Measurements from ENCODE around the gene IL4I1.

IL4I1 gene

DNA sequence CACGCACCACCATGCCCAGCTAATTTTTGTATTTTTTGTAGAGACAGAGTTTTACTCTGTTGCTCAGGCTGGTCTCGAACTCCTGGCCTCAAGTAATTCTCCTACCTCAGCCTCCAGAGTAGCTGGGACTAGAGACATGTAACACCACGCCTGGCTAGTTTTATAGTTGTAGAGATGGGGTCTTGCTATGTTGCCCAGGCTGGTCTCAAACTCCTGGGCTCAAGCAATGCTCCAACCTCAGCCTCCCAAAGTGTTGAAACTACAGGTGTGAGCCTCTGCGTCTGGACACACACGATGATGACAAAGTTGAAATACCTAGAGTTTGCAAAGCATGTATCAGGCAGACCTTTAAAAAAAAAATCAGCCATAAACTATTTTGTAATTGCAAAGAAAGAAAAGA, 50.3 kb downstream of the IL4I1 start:
- H3K9ac ChIP-seq (ENCODE audit: low read length): no peak overlapping the region
- H3K18ac ChIP-seq (ENCODE audit: low read length): no peak overlapping the region
- H4K8ac ChIP-seq (ENCODE audit: low read depth, low read length): no peak overlapping the region
- H3K56ac ChIP-seq (ENCODE audit: low read length): no peak overlapping the region
- H2BK5ac ChIP-seq (ENCODE audit: low read length): no peak overlapping the region
- no peak overlapping the region for H3K4me2 ChIP-seq (ENCODE audit: low read length)
- no peak overlapping the region for H2BK120ac ChIP-seq (ENCODE audit: low read depth, low read length)
- H3K79me2 ChIP-seq (ENCODE audit: control insufficient read depth, insufficient read depth, low read length): no peaks in the 10 kb centered on the region
- no peaks in the 10 kb centered on the region for H3K36me3 ChIP-seq (ENCODE audit: control insufficient read depth, insufficient read depth, low read length)
- H2AK5ac ChIP-seq (ENCODE audit: low read length): no peak overlapping the region
- WGBS (ENCODE audit: extremely low coverage, insufficient coverage, low lambda C conversion rate): no CpG with 5 or more reads among the region's 5 CpGs
- no peak overlapping the region for H4K5ac ChIP-seq (ENCODE audit: low read length)
- H3K79me1 ChIP-seq (ENCODE audit: low read length): peaks cover 5% of the 10 kb centered on the region
- no peak overlapping the region for H3K27ac ChIP-seq (ENCODE audit: low read depth, low read length)
- no peak overlapping the region for H3K4ac ChIP-seq (ENCODE audit: low read depth, low read length)
- no peaks in the 10 kb centered on the region for H3K4me1 ChIP-seq (ENCODE audit: control insufficient read depth, low read depth, low read length)
- H3K27me3 ChIP-seq (ENCODE audit: insufficient read depth, low read length, poor library complexity): no peaks in the 10 kb centered on the region
- no peak overlapping the region for H2BK15ac ChIP-seq (replicated peaks; ENCODE audit: low read depth)
- H3K23ac ChIP-seq (ENCODE audit: low read length): no peak overlapping the region
- no peak overlapping the region for H3K4me3 ChIP-seq (ENCODE audit: low read length)
- DNase-seq: no peak

DNA sequence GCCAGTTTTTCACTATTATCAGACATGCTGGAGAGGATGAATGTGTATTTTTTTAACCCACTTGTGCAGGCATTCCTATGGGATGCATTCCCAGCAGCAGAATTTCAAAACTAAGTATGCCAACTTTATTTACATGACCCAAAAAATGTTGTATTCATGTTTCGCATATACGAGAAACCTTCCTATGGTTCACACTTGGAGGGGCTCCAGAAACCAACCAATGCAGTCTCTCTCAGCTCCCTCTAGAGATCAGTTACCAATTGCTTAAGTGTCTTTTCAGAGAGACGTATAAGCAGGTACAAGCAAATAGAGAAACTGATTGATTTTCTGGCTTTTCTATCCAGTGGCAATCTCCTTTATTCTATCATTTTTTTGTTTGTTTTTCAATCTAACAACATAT, 51.3 kb downstream of the IL4I1 start:
- Histone ChIP-seq H4K5ac (ENCODE audit: low read length) (no peak overlapping the region), H3K27me3 (ENCODE audit: insufficient read depth, low read length, poor library complexity) (no peaks in the 10 kb centered on the region), H2AK5ac (ENCODE audit: low read length) (no peak overlapping the region), H3K79me2 (ENCODE audit: control insufficient read depth, insufficient read depth, low read length) (no peaks in the 10 kb centered on the region), H3K23ac (ENCODE audit: low read length) (no peak overlapping the region), H3K4ac (ENCODE audit: low read depth, low read length) (no peak overlapping the region), H2BK15ac (replicated peaks; ENCODE audit: low read depth) (no peak overlapping the region), H2BK5ac (ENCODE audit: low read length) (no peak overlapping the region), H4K8ac (ENCODE audit: low read depth, low read length) (no peak overlapping the region), H3K79me1 (ENCODE audit: low read length) (peaks cover 5% of the 10 kb centered on the region), H3K4me2 (ENCODE audit: low read length) (no peak overlapping the region), H2BK120ac (ENCODE audit: low read depth, low read length) (no peak overlapping the region), H3K9ac (ENCODE audit: low read length) (no peak overlapping the region), H3K4me3 (ENCODE audit: low read length) (no peak overlapping the region), H3K18ac (ENCODE audit: low read length) (no peak overlapping the region), H3K56ac (ENCODE audit: low read length) (no peak overlapping the region), H3K4me1 (ENCODE audit: control insufficient read depth, low read depth, low read length) (no peaks in the 10 kb centered on the region), H3K36me3 (ENCODE audit: control insufficient read depth, insufficient read depth, low read length) (no peaks in the 10 kb centered on the region), H3K27ac (ENCODE audit: low read depth, low read length) (no peak overlapping the region)
- DNase-seq: no peak
- no CpG with 5 or more reads among the region's 3 CpGs for WGBS (ENCODE audit: extremely low coverage, insufficient coverage, low lambda C conversion rate)

DNA sequence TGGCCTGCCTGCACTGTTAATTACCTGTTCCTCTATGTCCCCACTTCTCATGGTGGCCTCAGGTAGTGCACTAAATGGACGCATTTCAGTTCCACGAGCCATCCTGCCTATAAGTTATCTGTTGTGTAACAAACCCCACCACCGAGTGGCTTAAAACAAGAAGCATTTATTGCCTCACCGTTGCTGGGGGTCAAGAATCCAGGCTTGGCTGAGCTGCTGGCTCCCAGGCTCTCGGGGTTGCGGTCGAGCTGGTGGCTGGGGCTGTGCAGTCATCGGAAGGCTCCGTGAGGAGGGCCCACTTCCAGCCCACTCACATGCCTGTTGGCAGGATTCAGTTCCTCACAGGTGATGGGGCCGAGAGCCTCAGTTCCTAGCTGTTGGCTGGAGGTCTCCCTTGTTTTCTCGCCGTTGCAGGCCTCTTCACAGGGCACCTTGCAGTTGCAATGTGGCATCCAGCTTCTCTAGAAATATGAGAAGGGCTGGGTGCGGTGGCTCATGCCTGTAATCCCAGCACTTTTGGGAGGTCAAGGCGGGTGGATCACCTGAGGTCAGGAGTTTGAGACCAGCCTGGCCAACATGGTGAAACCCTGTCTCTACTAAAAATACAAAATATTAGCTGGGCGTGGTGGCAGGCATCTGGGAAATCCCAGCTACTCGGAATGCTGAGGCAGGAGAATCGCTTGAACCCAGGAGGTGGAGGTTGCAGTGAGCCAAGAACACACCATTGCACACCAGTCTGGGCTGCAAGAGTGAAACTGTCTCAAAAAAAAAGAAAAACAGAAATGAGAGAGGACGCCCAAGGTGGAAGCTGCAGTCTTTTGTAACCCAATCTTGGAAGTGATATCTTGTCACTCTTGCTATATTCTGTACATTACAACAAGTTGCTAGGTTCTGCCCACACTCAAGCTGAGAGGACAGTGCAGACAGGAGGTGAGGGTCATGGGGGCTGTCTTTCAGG, 52.3 kb downstream of the IL4I1 start:
- H3K4me3 ChIP-seq (ENCODE audit: low read length): no peak overlapping the region
- H3K23ac ChIP-seq (ENCODE audit: low read length): no peak overlapping the region
- no peak overlapping the region for H2AK5ac ChIP-seq (ENCODE audit: low read length)
- no peak overlapping the region for H4K8ac ChIP-seq (ENCODE audit: low read depth, low read length)
- no peak overlapping the region for H3K27ac ChIP-seq (ENCODE audit: low read depth, low read length)
- no peak overlapping the region for H3K4ac ChIP-seq (ENCODE audit: low read depth, low read length)
- H3K36me3 ChIP-seq (ENCODE audit: control insufficient read depth, insufficient read depth, low read length): no peaks in the 10 kb centered on the region
- no peak overlapping the region for H3K9ac ChIP-seq (ENCODE audit: low read length)
- no peaks in the 10 kb centered on the region for H3K4me1 ChIP-seq (ENCODE audit: control insufficient read depth, low read depth, low read length)
- H3K27me3 ChIP-seq (ENCODE audit: insufficient read depth, low read length, poor library complexity): no peaks in the 10 kb centered on the region
- no peak overlapping the region for H3K18ac ChIP-seq (ENCODE audit: low read length)
- no peak overlapping the region for H2BK120ac ChIP-seq (ENCODE audit: low read depth, low read length)
- no peak overlapping the region for H2BK15ac ChIP-seq (replicated peaks; ENCODE audit: low read depth)
- no peak overlapping the region for H3K4me2 ChIP-seq (ENCODE audit: low read length)
- H2BK5ac ChIP-seq (ENCODE audit: low read length): no peak overlapping the region
- no peak overlapping the region for H4K5ac ChIP-seq (ENCODE audit: low read length)
- WGBS (ENCODE audit: extremely low coverage, insufficient coverage, low lambda C conversion rate): no CpG with 5 or more reads among the region's 18 CpGs
- no peak for DNase-seq
- no peak overlapping the region for H3K56ac ChIP-seq (ENCODE audit: low read length)
- H3K79me2 ChIP-seq (ENCODE audit: control insufficient read depth, insufficient read depth, low read length): no peaks in the 10 kb centered on the region
- peaks cover 1% of the 10 kb centered on the region for H3K79me1 ChIP-seq (ENCODE audit: low read length)

GRCh38 chr19:49843265-49843664, 53.4 kb downstream of the IL4I1 start:
- Histone ChIP-seq H3K4me2 (ENCODE audit: low read length) (no peak overlapping the region), H3K23ac (ENCODE audit: low read length) (no peak overlapping the region), H2BK120ac (ENCODE audit: low read depth, low read length) (no peak overlapping the region), H3K79me2 (ENCODE audit: control insufficient read depth, insufficient read depth, low read length) (no peaks in the 10 kb centered on the region), H2BK15ac (replicated peaks; ENCODE audit: low read depth) (no peak overlapping the region), H3K36me3 (ENCODE audit: control insufficient read depth, insufficient read depth, low read length) (no peaks in the 10 kb centered on the region), H4K8ac (ENCODE audit: low read depth, low read length) (no peak overlapping the region), H2AK5ac (ENCODE audit: low read length) (no peak overlapping the region), H3K4ac (ENCODE audit: low read depth, low read length) (no peak overlapping the region), H2BK5ac (ENCODE audit: low read length) (no peak overlapping the region), H3K27me3 (ENCODE audit: insufficient read depth, low read length, poor library complexity) (no peaks in the 10 kb centered on the region), H3K9ac (ENCODE audit: low read length) (no peak overlapping the region), H3K4me1 (ENCODE audit: control insufficient read depth, low read depth, low read length) (no peaks in the 10 kb centered on the region), H3K27ac (ENCODE audit: low read depth, low read length) (no peak overlapping the region), H3K18ac (ENCODE audit: low read length) (no peak overlapping the region), H3K79me1 (ENCODE audit: low read length) (no peaks in the 10 kb centered on the region), H4K5ac (ENCODE audit: low read length) (no peak overlapping the region), H3K56ac (ENCODE audit: low read length) (no peak overlapping the region), H3K4me3 (ENCODE audit: low read length) (no peak overlapping the region)
- WGBS (ENCODE audit: extremely low coverage, insufficient coverage, low lambda C conversion rate): no CpG with 5 or more reads among the region's 3 CpGs
- no peak for DNase-seq

DNA sequence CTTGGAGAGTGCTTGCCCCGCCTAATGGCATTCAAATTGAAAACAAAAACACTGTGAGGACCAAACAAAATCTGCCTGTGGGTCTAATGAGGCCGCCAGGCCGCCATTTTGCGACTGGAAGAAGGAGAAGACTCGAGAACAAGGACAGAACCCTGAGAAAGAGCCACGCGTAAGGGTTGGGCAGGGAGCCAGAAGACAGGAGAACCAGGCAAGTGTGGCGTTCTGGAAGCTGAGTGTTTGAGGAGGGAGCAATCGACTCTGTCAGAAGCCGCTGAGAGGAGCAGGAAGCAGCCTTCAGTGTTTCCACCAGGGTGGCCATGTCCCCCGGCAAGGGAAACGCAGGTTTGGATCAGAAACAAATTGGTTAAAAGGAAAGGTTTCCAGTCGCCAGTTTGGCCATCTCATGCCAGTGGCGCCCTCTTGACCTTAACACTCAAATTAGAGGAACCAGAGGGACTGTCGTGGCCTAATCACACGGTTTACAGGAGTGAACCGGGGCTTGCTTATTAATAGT, 55.9 kb downstream of the IL4I1 start:
- H3K23ac ChIP-seq (ENCODE audit: low read length): no peak overlapping the region
- H3K9ac ChIP-seq (ENCODE audit: low read length): no peak overlapping the region
- H3K56ac ChIP-seq (ENCODE audit: low read length): no peak overlapping the region
- no peak overlapping the region for H3K4ac ChIP-seq (ENCODE audit: low read depth, low read length)
- no peak overlapping the region for H2BK5ac ChIP-seq (ENCODE audit: low read length)
- no peak overlapping the region for H3K4me2 ChIP-seq (ENCODE audit: low read length)
- no peak overlapping the region for H3K27ac ChIP-seq (ENCODE audit: low read depth, low read length)
- no peak overlapping the region for H3K4me3 ChIP-seq (ENCODE audit: low read length)
- H3K79me1 ChIP-seq (ENCODE audit: low read length): no peaks in the 10 kb centered on the region
- no peaks in the 10 kb centered on the region for H3K27me3 ChIP-seq (ENCODE audit: insufficient read depth, low read length, poor library complexity)
- H3K79me2 ChIP-seq (ENCODE audit: control insufficient read depth, insufficient read depth, low read length): no peaks in the 10 kb centered on the region
- H2BK15ac ChIP-seq (replicated peaks; ENCODE audit: low read depth): no peak overlapping the region
- no peak overlapping the region for H4K5ac ChIP-seq (ENCODE audit: low read length)
- H3K4me1 ChIP-seq (ENCODE audit: control insufficient read depth, low read depth, low read length): no peaks in the 10 kb centered on the region
- no peaks in the 10 kb centered on the region for H3K36me3 ChIP-seq (ENCODE audit: control insufficient read depth, insufficient read depth, low read length)
- no peak for DNase-seq
- H3K18ac ChIP-seq (ENCODE audit: low read length): no peak overlapping the region
- H4K8ac ChIP-seq (ENCODE audit: low read depth, low read length): no peak overlapping the region
- no CpG with 5 or more reads among the region's 17 CpGs for WGBS (ENCODE audit: extremely low coverage, insufficient coverage, low lambda C conversion rate)
- no peak overlapping the region for H2BK120ac ChIP-seq (ENCODE audit: low read depth, low read length)
- no peak overlapping the region for H2AK5ac ChIP-seq (ENCODE audit: low read length)

All from mesendoderm (in vitro differentiated cells).